BLaER1 treated with 17β-estradiol and CSF1 and Interleukin-3, amounts not matched to agents 10 nM and 100 nM (cell line): ENCODE data around the gene GYS1.
A peak's percentile ranks its signal among the peaks of the same experiment; 100 is the strongest.

ENCODE experiments used
- H3K27ac ChIP-seq, 11 experiments: shearing (Covaris generic); formaldehyde crosslinking; 2 replicates each; pipeline ENCODE4 v1.8.1; 2022
- H3K27me3 ChIP-seq, 11 experiments: shearing (Covaris generic); formaldehyde crosslinking; 2 replicates each; pipeline ENCODE4 v1.8.1; 2022
- H3K36me3 ChIP-seq, 11 experiments: shearing (Covaris generic); formaldehyde crosslinking; 2 replicates each; pipeline ENCODE4 v1.8.1; 2022
- H3K4me1 ChIP-seq, 10 experiments: shearing (Covaris generic); formaldehyde crosslinking; 2 replicates each; pipeline ENCODE4 v1.8.1; 2022
- H3K4me2 ChIP-seq, 11 experiments: shearing (Covaris generic); formaldehyde crosslinking; 2 replicates each; pipeline ENCODE4 v1.8.1; 2022
- H3K4me3 ChIP-seq, 10 experiments: shearing (Covaris generic); formaldehyde crosslinking; 2 replicates each; pipeline ENCODE4 v1.8.1; 2022
- H3K9ac ChIP-seq, 11 experiments: shearing (Covaris generic); formaldehyde crosslinking; 2 replicates each; pipeline ENCODE4 v1.8.1; 2022
- H3K9me3 ChIP-seq, 11 experiments: shearing (Covaris generic); formaldehyde crosslinking; replicated peaks in 1 of 11; 2 replicates each; pipeline ENCODE4 v1.8.1; 2022
- H4K20me1 ChIP-seq, 11 experiments: shearing (Covaris generic); formaldehyde crosslinking; 2 replicates each; pipeline ENCODE4 v1.8.1; 2022
- Cebpa-rat ChIP-seq, 11 experiments: shearing (Covaris generic); IDR thresholded peaks; 2 replicates each; pipeline ENCODE4 v1.8.1; 2022

The GYS1 gene

DNA sequence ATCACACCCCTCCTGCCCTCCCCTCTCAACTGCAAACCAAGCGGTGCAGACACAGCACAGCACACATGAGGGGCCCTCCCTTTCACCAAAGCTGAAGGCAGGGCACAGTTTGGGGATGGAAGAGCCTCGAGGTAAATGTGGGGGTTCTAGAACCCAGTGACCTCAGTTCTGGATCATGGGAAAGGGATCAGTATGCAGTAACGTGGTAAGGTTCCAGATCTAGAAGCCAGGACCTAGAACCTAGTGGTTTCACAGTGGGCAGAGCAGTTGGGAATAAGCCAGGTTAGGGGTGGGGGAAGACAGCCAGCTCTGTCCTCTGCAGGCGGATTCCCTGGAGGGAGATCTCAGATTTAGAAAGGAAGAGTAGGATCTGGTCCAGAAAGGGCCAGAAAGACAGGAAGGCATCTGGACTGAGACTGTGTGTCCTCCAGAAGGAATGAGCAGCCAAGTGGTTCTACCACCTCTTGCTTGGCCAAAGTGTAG lies 24.9 kb downstream of the GYS1 start:
- peak overlapping the region; percentile 1 to 97 (median 94) for H3K27ac ChIP-seq
- H3K4me1 ChIP-seq: peaks cover 50 to 66% (median 58%) of the 10 kb centered on the region in 10 experiments
- no peaks in the 10 kb centered on the region for H3K9me3 ChIP-seq
- H3K4me2 ChIP-seq: peak overlapping the region; percentile 80 to 98 (median 94); a peak in 20 of 22 replicates
- no peaks in the 10 kb centered on the region for H3K27me3 ChIP-seq
- peaks cover 53 to 71% (median 68%) of the 10 kb centered on the region in 11 experiments for H3K36me3 ChIP-seq
- peak overlapping the region; percentile 63 to 99 (median 96) for H3K9ac ChIP-seq
- TF ChIP-seq Cebpa-rat (IDR thresholded peaks at IDR 0.05): no peak
- H3K4me3 ChIP-seq: peak overlapping the region in 5 of 10 experiments; percentile 3 to 88 (median 32); a peak in 3 of 20 replicates
- H4K20me1 ChIP-seq: peaks cover 23 to 74% (median 45%) of the 10 kb centered on the region in 11 experiments; a peak in 21 of 22 replicates

DNA sequence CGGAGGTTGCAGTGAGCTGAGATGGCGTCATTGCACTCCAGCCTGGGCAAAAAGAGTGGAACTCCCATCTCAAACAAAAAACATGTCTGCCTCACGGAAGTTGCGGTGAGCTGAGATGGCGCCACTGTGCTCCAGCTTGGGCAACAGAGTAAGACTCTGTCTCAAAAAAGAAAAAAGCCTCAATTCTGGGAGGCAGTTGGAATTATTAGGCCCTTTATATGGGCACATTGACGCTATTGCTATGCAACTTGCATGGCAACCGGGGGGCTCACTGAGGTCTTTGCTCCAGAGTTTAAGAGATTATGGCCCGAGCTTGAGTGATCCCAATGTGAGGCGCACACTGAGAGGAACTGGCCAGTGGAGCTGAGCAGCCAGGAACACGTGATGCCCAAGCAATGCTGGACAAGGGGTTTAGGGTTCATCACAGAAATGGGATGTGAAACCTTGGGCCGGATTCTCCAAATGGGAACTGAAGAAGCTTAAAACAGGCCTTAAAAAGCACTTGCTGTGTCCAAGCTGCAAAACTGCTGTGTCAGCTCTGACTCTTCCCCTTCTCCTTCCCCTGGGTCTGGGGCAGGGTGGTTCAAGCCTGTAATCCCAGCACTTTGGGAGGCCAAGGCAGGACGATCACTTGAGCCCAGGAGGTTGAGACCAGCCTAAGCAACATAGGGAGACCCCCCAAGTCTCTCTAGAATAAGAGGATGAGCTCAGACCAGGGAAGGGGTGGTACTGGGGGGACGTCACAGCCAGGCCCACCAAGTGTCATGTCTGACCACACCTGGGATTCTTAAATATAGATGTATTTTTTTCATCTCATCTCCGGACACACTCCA lies 25.5 kb downstream of the GYS1 start:
- peak overlapping the region in 9 of 10 experiments; percentile 75 to 97 (median 88); a peak in 18 of 20 replicates for H3K4me3 ChIP-seq
- peak overlapping the region; percentile 76 to 97 (median 94) for H3K27ac ChIP-seq
- H3K36me3 ChIP-seq: peaks cover 47 to 65% (median 61%) of the 10 kb centered on the region in 11 experiments
- TF ChIP-seq Cebpa-rat (IDR thresholded peaks at IDR 0.05): no peak
- no peaks in the 10 kb centered on the region for H3K27me3 ChIP-seq
- no peaks in the 10 kb centered on the region for H3K9me3 ChIP-seq
- peaks cover 54 to 73% (median 62%) of the 10 kb centered on the region in 10 experiments for H3K4me1 ChIP-seq
- H3K4me2 ChIP-seq: peak overlapping the region; percentile 86 to 98 (median 94)
- H3K9ac ChIP-seq: peak overlapping the region; percentile 90 to 99 (median 96)
- peaks cover 23 to 71% (median 45%) of the 10 kb centered on the region in 11 experiments; a peak in 21 of 22 replicates for H4K20me1 ChIP-seq

- Histone ChIP-seq H3K4me2 (peak overlapping the region; percentile 86 to 98 (median 94)), H3K27ac (peak overlapping the region; percentile 72 to 97 (median 94)), H3K4me1 (peaks cover 62 to 81% (median 70%) of the 10 kb centered on the region in 10 experiments), H3K9ac (peak overlapping the region; percentile 90 to 99 (median 96)), H4K20me1 (peaks cover 23 to 63% (median 45%) of the 10 kb centered on the region in 11 experiments; a peak in 21 of 22 replicates), H3K9me3 (no peaks in the 10 kb centered on the region), H3K36me3 (peaks cover 45 to 59% (median 54%) of the 10 kb centered on the region in 11 experiments), H3K4me3 (peak overlapping the region; percentile 75 to 97 (median 88)), H3K27me3 (no peaks in the 10 kb centered on the region)
- TF ChIP-seq Cebpa-rat (IDR thresholded peaks at IDR 0.05): no peak
Measured at GRCh38 chr19:48966541-48967345, 26.4 kb downstream of the GYS1 start.

- Histone ChIP-seq H3K27ac (peak overlapping the region; percentile 72 to 97 (median 94)), H4K20me1 (peaks cover 23 to 58% (median 45%) of the 10 kb centered on the region in 11 experiments; a peak in 21 of 22 replicates), H3K9me3 (no peaks in the 10 kb centered on the region), H3K36me3 (peaks cover 41 to 58% (median 51%) of the 10 kb centered on the region in 11 experiments), H3K4me1 (peaks cover 69 to 86% (median 78%) of the 10 kb centered on the region in 10 experiments), H3K27me3 (no peaks in the 10 kb centered on the region), H3K4me2 (peak overlapping the region; percentile 86 to 98 (median 94)), H3K4me3 (peak overlapping the region; percentile 75 to 97 (median 88)), H3K9ac (peak overlapping the region; percentile 90 to 99 (median 96))
- TF ChIP-seq Cebpa-rat (IDR thresholded peaks at IDR 0.05): no peak
Measured at GRCh38 chr19:48965806-48966540, 27.1 kb downstream of the GYS1 start.

- Histone ChIP-seq H3K27me3 (no peaks in the 10 kb centered on the region), H4K20me1 (peaks cover 23 to 51% (median 40%) of the 10 kb centered on the region in 11 experiments; a peak in 21 of 22 replicates), H3K4me2 (peak within 1 kb of the TSS; percentile 88 to 98 (median 96)), H3K4me3 (peak within 1 kb of the TSS; percentile 75 to 97 (median 88)), H3K9me3 (no peaks in the 10 kb centered on the region), H3K36me3 (peaks cover 35 to 59% (median 50%) of the 10 kb centered on the region in 11 experiments), H3K9ac (peak within 1 kb of the TSS; percentile 90 to 99 (median 96)), H3K4me1 (peaks cover 62 to 86% (median 73%) of the 10 kb centered on the region in 10 experiments), H3K27ac (peak within 1 kb of the TSS; percentile 91 to 99 (median 96))
- TF ChIP-seq Cebpa-rat (IDR thresholded peaks at IDR 0.05): peak in 5 of 11 experiments; percentile 20 to 72 (median 35); a peak in 4 of 22 replicates
Measured at GRCh38 chr19:48965040-48965805, 27.9 kb downstream of the GYS1 start, which contains the start of gene FTL. Gene FTL (plus strand): TSS chr19:48965309. CDS start chr19:48965508, 199 bp downstream.

DNA sequence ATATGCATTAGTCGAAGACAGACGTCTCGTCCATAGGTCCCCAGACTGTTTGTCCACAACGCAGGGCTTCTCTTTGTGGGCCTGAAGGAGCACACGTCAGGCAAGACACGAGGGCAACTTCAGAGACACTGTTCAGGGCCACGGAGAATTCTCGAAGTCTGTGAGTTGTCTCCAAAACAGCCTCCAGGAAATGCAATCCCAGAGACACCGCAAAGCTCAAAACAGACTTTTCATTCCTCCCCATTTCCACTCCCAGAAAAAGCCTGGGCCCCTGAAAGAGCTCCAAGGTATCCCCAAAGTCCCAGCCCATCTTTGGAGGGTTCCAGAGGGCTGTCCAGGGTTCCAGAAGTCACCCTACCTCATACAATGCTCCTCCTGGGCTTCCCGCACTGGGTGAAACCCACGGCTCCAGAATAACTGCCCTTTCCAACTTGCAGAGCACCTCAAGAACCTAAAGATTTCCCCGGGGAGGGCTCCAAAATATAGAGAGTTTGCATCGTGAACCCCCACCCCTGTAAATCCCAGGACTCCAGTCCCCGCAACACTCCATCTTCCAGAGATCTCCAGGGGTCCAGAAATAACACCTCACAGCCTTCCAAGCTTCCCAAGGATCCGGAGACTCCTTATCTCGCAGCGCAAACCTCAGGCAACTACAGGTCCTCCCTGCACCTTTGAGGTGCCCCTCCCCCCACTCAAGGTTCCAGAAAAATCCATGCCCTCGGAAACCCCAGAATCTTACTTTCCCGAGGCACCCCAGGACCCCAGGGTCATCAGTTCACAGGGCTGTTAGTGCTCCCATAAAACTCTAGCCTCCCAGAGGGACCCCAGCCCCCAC lies 28.7 kb downstream of the GYS1 start:
- H3K9me3 ChIP-seq: no peaks in the 10 kb centered on the region
- H3K4me3 ChIP-seq: peak overlapping the region; percentile 42 to 68 (median 54)
- peak overlapping the region; percentile 91 to 99 (median 96) for H3K27ac ChIP-seq
- peaks cover 58 to 86% (median 72%) of the 10 kb centered on the region in 10 experiments for H3K4me1 ChIP-seq
- TF ChIP-seq Cebpa-rat (IDR thresholded peaks at IDR 0.05): no peak
- H3K9ac ChIP-seq: peak overlapping the region; percentile 80 to 99 (median 87)
- peak overlapping the region; percentile 80 to 98 (median 92) for H3K4me2 ChIP-seq
- peaks cover 23 to 43% (median 36%) of the 10 kb centered on the region in 11 experiments; a peak in 21 of 22 replicates for H4K20me1 ChIP-seq
- H3K36me3 ChIP-seq: peaks cover 28 to 55% (median 49%) of the 10 kb centered on the region in 11 experiments
- no peaks in the 10 kb centered on the region for H3K27me3 ChIP-seq
